Right lobe of liver (tissue), 6 donors: Measurements from ENCODE around the gene CMKLR1. TPM values are rescaled to one million over a fixed set of nuclear protein-coding genes. Genes with fewer than 3 reads are reported as not detected.

Source experiments
- ATAC-seq, 4 donors: fragments of 200-7000 bp; cut with Tn5 transposase; one replicate each; pipeline ENCODE4 v1.9.1; 2020; ENCODE audit warnings: mild to moderate bottlenecking in 4 of 4, moderate library complexity in 4 of 4
- DNase-seq, 3 donors: peaks; one replicate each; pipeline ENCODE4 v3.0.0-alpha.2; 2020
- H3K27ac ChIP-seq, 3 donors: fragments of 200-600 bp; one replicate each; pipeline ENCODE4 v1.8.0; 2022
- H3K27me3 ChIP-seq, 2 donors: fragments of 200-600 bp; one replicate each; pipeline ENCODE4 v1.8.0; 2022
- H3K36me3 ChIP-seq, 4 donors: fragments of 200-600 bp; sonication (generic) in 1 of 4; one replicate each; pipeline versions ENCODE4 v1.5.1 to v1.8.0; 2017 to 2022; ENCODE audit warnings: control low read depth in 1 of 4
- H3K4me1 ChIP-seq, 4 donors: fragments of 200-600 bp; sonication (generic) in 1 of 4; one replicate each; pipeline versions ENCODE4 v1.5.1 to v1.8.0; 2017 to 2022; ENCODE audit warnings: control low read depth in 1 of 4
- H3K4me3 ChIP-seq, 3 donors: fragments of 200-600 bp; one replicate each; pipeline ENCODE4 v1.8.0; 2022
- H3K9me3 ChIP-seq, 4 donors: fragments of 200-600 bp; sonication (generic) in 1 of 4; one replicate each; pipeline versions ENCODE4 v1.5.1 to v1.8.0; 2017 to 2022; ENCODE audit warnings: control low read depth in 1 of 4
- CTCF ChIP-seq, 4 donors: fragments of 200-600 bp in 3 of 4; fragments of 450-650 bp in 1 of 4; IDR thresholded peaks; one replicate each; pipeline versions ENCODE4 v1.5.1 to v1.8.0; 2016 to 2022; ENCODE audit warnings: antibody characterized with exemption in 4 of 4, mild to moderate bottlenecking in 2 of 4
- POLR2A ChIP-seq: fragments of 450-650 bp; IDR thresholded peaks from one replicate; pipeline ENCODE4 v1.6.1; 2017; ENCODE audit warnings: antibody characterized with exemption, mild to moderate bottlenecking
- WGBS: methylation state at CpG from one replicate; pipeline ENCODE4 v1.1.6; 2018; ENCODE audit warnings: low coverage, low lambda C conversion rate; ENCODE audit not compliant: insufficient coverage; ENCODE audit errors: missing lambda C conversion rate; 5-methylcytosine and 5-hydroxymethylcytosine counted together
- intact Hi-C, 2 donors: fragments of 100-400 bp; cut with DNase I; formaldehyde crosslinking; loops; one replicate each; pipeline versions ENCODE4 v1.11.2 to v1.14.1; 2022
- total RNA-seq, 6 experiments: library from RNA; depleted of rRNA in 2 of 6; stranded (reverse); fragments of >200 nt in 2 of 6; fragmentation: NEBNext Ultra II Directional in 3 of 6; extraction: Animal tissue kit (Norgen Biotek cat#: 25700) in 3 of 6; gene quantifications; one replicate each; pipeline versions ENCODE4 v1.1.0 to v1.2.4, GENCODE V29; 2016 to 2023
- donor health status: DM: no; HTN: yes; CAD: no.
- donor health status: DM: no; HTN: no; CAD: no.
- donor health status: DM: no; HTN: no; CAD: no.
- donor health status: DM: no; HTN: yes; CAD: no.
- donor health status: DM: no; HTN: yes; CAD: no.

CMKLR1 gene
- total RNA-seq, 6 experiments from 2014 or later: 1.5 to 8.2 (median 4.2) TPM

- no peak overlapping the region for H3K27ac ChIP-seq
- H3K4me1 ChIP-seq: no peaks in the 10 kb centered on the region
- TF ChIP-seq POLR2A (no peak), CTCF (IDR thresholded peaks at IDR 0.05) (no peak)
- H3K9me3 ChIP-seq: no peaks in the 10 kb centered on the region
- intact Hi-C loops: no loop called here
- no peak overlapping the region for H3K4me3 ChIP-seq
- ATAC-seq: no peak
- no peaks in the 10 kb centered on the region for H3K27me3 ChIP-seq
- DNase-seq: no peak
- H3K36me3 ChIP-seq: no peaks in the 10 kb centered on the region
- WGBS: 29% methylated on average over 1 of the region's 1 CpG
Measured at GRCh38 chr12:108268397-108268796, 70.7 kb downstream of the CMKLR1 start.

GRCh38 chr12:108267450-108267849 is 71.7 kb downstream of the CMKLR1 start:
- ATAC-seq (no peak), DNase-seq (no peak)
- Histone ChIP-seq H3K4me1 (no peaks in the 10 kb centered on the region), H3K27me3 (no peaks in the 10 kb centered on the region), H3K36me3 (no peaks in the 10 kb centered on the region), H3K9me3 (no peaks in the 10 kb centered on the region), H3K4me3 (no peak overlapping the region), H3K27ac (no peak overlapping the region)
- intact Hi-C loops: no loop called here
- WGBS: 46% methylated on average over 4 of the region's 4 CpGs
- no peak for TF ChIP-seq CTCF (IDR thresholded peaks at IDR 0.05)
- no peak for TF ChIP-seq POLR2A

- TF ChIP-seq POLR2A: no peak
- TF ChIP-seq CTCF (IDR thresholded peaks at IDR 0.05): no peak
- intact Hi-C loops: no loop called here
- peaks cover 0 to 3% (median 0%) of the 10 kb centered on the region in 4 donors for H3K9me3 ChIP-seq
- ATAC-seq: no peak
- no peaks in the 10 kb centered on the region for H3K27me3 ChIP-seq
- no peak overlapping the region for H3K4me3 ChIP-seq
- no peaks in the 10 kb centered on the region for H3K36me3 ChIP-seq
- no peak overlapping the region for H3K27ac ChIP-seq
- WGBS: 78% methylated on average over 1 of the region's 1 CpG
- DNase-seq: no peak
- no peaks in the 10 kb centered on the region for H3K4me1 ChIP-seq
Measured at GRCh38 chr12:108266131-108266530, 73.0 kb downstream of the CMKLR1 start.

GRCh38 chr12:108265505-108265904 is 73.6 kb downstream of the CMKLR1 start:
- WGBS: 67% methylated on average over 1 of the region's 1 CpG
- no peak for ATAC-seq
- Histone ChIP-seq H3K27me3 (no peaks in the 10 kb centered on the region), H3K27ac (no peak overlapping the region), H3K4me1 (no peaks in the 10 kb centered on the region), H3K9me3 (peaks cover 0 to 5% (median 0%) of the 10 kb centered on the region in 4 donors), H3K4me3 (no peak overlapping the region), H3K36me3 (no peaks in the 10 kb centered on the region)
- TF ChIP-seq POLR2A: no peak
- TF ChIP-seq CTCF (IDR thresholded peaks at IDR 0.05): no peak
- intact Hi-C loops: no loop called here
- no peak for DNase-seq

- no peak for TF ChIP-seq POLR2A
- H3K4me1 ChIP-seq: no peaks in the 10 kb centered on the region
- no peaks in the 10 kb centered on the region for H3K27me3 ChIP-seq
- DNase-seq (no peak), ATAC-seq (no peak)
- no peak overlapping the region for H3K27ac ChIP-seq
- H3K9me3 ChIP-seq: peaks cover 0 to 5% (median 0%) of the 10 kb centered on the region in 4 donors
- no peak overlapping the region for H3K4me3 ChIP-seq
- intact Hi-C loops: no loop called here
- no peaks in the 10 kb centered on the region for H3K36me3 ChIP-seq
Measured at GRCh38 chr12:108260969-108261368, 78.1 kb downstream of the CMKLR1 start.
